HG03103 (cell line): Measurements from ENCODE around the gene CHD1L.
"Not testable (repeated sequence)": the region's sequence is repeated elsewhere in the genome, so short reads cannot be mapped to it uniquely, and the experiment has no call there.

Experiments used
- ATAC-seq: cut with Tn5 transposase; IDR thresholded peaks from one replicate; pipeline ENCODE4 v1.9.1; 2021; ENCODE audit warnings: low read depth; ENCODE audit not compliant: unreplicated experiment

CHD1L gene

DNA sequence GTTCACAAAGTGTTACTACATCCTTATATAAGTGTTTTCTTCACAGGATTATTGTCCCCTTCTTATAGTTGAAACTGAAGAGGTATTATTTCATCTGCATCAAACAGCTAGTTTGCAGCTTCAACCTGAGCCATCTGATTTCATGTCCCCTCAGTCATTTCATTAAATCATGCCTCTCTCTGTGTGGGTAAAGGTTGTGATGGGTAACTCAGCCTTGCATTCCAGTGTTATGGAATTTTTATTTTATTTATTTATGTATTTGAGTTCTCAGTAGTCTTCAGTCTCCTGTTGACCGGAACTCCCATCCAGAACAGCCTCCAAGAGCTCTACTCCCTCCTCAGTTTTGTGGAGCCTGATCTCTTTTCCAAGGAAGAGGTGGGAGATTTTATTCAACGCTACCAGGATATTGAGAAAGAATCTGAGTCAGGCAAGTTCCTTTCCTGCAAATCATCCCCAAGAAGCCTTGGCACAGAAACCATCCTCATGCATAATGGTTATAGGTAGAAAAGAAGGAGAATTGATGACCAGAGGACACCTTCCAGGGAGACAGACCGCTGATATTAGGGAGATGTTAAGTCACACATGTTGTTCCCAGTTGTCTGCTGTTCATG, 21.8 kb downstream of the CHD1L start:
- no peak for ATAC-seq

DNA sequence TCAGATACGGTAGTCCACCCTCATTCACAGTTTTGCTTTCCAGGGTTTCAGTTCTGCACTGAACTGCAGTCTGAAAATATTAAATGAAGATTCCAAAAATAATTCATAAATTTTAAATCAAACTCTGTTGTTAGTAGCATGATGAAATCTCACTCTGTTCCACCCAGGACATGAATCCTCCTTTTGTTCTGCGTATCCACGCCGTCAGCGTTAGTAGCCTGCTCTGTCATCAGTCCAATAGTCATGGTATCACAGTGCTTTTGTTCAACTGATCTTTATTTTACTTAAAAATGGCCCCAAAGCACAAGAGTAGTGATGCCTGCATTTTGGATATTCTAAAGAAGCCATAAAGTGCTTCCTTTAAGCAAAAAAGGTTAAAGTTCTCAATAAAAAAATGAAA, 23.9 kb downstream of the CHD1L start:
- ATAC-seq = no peak

DNA sequence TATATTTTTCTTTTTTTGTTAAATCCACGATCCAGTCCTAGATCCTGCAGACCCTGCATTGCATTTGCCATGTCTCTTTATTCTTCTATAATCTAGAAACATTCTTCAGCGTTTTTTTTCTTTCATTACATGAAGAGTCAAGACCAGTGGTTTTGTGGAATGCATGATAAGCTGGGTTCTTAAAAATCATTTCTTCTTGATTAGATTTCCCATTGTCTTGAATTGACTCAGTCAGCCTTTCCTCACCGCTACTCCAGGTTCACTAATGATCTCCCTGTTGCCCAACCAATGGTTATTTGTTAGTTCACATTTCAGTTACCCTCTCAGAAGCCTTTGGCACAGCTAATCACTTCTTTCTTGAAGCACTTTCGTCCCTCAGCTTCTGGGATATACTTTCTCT, 25.2 kb downstream of the CHD1L start:
- ATAC-seq = no peak

DNA sequence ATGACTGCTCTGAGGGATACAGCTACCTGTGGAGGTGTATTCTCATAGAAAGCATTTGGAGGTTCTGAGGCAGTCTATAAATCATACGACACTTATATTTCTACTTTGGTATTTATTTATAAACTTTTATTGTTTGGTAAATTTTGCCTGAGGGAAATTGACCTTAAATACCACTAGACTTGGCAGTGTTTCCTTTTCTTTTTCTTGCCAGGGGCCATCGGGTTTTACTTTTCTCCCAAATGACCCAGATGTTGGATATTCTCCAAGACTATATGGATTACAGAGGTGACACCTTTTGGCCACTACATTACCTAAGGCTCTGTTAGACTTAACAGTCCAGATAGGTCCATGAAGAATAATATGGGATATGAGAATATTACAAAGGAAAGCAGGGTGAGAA, 28.2 kb downstream of the CHD1L start:
- no peak for ATAC-seq

DNA sequence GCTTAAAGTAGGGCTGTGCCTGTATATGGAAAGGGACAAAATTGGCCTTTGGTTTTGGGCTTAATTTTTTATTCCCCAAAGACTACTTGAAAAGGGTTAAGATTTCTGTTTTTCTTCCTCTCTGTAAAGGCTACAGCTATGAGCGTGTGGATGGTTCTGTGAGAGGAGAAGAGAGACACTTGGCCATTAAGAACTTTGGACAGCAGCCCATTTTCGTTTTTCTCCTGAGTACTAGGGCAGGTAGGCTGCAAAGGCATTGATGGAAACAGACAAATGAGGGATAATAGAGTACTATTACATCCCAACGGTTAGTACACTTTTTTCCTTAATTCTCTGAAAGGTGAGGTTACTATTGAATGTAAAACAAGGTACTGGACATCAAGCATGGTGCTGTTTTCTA, 29.6 kb downstream of the CHD1L start:
- ATAC-seq = no peak

DNA sequence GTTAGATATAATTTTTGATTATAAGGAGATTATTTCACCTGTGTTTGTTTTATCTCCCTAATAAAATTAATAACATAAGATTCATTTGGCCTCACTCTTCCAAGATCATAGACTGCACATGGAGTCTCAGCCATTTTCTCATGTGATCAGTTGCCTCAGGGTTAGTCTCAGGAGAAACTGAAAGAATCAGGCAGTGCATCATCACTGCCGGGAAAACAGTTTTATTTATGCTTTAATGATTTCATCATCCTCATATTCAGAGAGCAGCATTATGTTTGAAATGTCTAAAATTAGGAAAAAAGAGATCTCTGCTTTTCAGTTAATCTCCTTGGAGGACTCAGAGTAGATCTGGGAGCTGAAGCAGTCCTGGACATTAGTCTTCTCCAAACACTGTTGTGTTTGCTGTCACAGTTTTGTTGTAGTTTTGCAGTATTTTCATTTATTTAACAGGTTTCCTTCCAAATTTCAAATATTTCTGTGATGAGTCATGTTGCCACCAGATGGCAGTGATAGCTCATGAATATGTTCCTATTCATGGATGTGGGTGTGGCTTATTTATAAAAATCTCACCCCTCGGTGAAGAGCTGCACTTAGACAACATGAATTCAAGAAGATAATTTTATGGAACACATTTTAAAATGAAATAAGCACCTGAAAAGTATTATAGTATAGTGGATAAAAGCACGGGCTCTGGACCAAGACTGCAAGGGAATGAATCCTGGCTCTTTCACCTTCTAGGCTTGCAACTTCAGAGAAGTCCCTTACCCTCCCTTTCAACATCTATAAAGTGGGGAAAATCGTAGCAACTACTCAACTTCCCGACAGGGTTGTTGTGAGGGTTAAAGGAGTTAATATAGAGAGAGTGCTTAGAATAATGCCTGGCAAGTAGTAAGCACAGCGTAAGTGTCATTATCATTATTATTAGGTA, 31.2 kb downstream of the CHD1L start:
- no peak for ATAC-seq

DNA sequence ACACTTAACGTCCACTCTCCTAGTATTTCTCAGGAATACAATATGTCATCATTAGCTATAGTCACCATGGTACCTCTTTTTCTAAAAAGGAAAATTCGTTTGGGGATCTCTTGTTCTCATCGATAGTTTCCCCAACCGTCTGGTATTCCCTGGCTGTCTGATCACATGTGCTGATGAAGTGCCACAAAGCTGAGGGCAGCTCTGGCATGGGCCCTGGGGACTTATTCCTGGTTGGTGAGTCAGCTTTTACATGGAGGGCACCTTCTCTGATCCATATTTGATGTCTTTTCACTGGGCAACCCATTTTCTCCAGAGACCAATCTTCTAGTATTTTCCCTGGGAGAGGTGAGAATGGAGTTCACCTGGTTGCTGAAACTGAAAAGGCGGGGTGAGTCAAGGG, 39.5 kb downstream of the CHD1L start:
- ATAC-seq = no peak

DNA sequence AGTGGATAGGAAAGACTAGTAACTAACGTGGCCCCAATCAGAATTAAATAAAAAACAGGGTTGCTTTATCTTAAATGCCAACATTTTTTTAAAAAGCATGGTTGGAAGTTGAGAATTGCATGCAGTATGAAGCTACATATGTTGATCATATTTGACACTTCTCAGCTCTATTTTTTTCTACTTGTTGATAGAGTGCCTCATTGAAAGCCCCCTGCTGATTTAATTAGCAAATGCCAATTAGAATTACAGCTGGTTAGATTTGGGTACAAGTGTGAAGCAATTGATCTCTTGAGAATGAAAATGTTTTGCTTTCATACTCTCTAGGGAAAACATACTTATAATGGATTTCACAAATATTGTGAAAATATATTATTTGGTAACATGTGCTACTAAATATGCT, 40.5 kb downstream of the CHD1L start:
- ATAC-seq = no peak

DNA sequence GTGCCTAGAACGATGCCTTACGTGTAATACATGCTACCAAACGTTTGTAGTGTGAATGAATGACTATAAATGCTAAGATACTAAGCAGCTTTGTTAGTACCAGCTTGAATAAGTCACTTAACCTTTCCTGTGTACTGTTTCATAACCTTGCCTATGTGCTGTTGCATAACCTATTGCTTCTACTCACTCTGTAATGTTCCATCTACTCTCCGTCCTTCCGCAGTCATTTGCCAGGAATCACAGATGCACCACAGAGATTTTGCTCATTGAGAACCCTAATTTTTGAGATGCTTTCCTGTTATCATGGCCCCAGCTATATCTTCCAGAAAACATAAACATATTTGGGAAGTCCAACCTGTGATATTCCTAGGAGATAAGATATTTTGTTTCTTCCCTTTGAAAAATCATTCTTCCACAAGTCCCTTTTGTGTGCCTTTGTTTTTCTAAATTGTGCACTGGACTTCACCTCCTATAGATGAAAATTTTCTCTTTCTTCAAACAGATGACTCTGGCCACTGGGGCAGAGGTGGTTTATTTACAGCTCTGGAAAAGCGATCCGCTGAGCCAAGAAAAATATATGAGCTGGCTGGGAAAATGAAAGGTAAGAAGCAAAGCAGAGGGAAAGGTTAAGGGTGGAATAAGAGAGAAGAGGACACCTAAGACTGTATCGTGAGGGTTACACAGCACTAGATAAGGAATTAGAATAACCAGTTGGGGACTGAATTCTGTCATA, 44.8 kb downstream of the CHD1L start:
- no peak for ATAC-seq

DNA sequence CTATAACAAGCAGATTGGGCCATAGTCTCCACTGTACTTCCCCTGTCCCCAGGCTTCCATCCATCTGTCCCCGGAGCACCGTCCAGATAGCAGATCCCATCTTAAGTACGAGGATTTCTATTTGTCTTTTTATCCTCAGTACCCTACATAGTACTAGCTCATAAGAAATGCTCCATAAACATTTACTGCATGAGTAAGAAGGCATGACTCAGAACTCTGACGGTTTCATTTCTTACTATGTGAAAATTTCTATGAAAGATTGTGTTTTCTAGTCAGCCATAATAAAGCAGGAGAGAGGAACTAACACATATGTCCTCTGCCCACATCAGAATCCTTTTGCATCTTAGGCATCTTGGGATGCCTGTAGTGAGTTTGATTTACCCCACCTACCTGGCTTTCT, 49.5 kb downstream of the CHD1L start:
- ATAC-seq = no peak

DNA sequence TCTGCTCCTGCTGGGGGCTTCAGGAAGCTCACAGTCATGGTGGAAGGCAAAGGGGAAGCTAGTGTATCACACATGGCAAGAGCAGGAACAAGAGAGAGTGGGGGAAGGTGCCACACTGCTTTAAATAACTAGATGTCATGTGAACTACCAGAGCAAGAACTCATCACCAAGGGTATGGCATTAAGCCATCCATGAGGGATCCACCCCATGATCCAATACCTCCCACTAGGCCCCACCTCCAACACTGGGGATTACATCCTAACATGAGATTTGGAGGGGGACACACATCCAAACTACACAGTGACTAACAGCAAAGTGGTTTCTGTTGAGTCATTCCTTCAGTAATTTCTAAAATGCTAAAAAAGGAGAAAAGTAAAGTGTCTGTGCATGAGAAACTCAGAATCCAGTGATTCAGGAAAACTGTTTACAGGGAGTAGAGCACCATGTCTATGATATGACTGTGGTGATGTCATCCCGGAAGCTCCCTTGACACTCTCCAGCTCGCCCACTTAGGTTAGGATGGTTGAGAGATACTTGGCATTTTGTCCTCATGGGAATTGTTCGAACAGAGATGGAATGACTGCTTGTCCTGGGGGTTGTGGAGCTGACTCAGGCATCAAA, 50.3 kb downstream of the CHD1L start:
- ATAC-seq = no peak

DNA sequence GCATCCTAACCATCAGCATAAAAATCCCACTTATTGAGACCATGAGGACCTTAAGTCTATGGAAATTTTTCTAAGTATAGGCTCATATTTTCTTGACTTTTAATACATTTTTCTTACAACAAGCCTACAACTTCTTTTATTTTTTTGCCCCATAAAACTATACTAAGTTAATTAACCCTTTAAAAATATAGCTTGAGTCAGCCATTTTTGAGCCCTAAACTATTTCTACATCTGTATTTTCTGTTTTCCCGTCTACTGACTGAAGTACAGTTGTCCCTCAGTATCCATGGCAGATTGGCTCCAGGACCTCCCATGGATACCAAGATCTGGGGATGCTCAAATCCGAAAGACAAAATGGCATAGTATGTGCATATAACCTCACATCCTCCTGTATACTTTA, 55.0 kb downstream of the CHD1L start:
- no peak for ATAC-seq

DNA sequence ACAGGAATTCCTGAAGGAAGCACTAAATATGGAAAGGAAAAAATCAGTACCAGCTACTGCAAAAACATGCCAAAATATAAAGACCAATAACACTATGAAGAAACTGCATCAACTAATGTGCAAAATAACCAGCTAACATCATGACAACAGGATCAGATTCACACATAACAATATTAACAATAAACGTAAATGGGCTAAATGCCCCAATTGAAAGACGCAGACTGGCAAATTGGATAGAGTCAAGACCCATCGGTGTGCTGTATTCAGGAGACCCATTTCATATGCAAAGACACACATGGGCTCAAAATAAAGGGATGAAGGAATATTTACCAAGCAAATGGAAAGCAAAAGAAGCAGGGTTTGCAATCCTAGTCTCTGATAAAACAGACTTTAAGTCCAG, 63.3 kb downstream of the CHD1L start:
- not testable (repeated sequence) for ATAC-seq

DNA sequence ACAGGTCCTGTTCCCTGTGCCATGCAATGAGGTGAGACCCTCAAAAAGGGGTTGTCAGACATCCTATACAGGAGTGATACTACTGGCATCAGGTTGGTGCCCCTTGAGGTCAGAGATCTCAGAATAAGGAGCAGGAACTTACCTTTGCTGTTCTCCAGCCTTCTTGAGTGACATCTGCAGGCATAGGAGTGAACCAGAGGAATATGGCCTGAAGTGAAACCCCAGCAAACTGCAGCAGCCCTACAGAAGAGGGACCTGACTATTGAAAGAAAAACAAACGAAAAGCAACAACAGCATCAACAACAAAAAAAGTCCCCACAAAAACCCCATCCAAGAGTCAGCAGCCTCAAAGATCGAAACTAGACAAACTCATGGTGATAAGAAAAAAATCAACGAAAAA, 74.5 kb downstream of the CHD1L start:
- ATAC-seq = no peak

DNA sequence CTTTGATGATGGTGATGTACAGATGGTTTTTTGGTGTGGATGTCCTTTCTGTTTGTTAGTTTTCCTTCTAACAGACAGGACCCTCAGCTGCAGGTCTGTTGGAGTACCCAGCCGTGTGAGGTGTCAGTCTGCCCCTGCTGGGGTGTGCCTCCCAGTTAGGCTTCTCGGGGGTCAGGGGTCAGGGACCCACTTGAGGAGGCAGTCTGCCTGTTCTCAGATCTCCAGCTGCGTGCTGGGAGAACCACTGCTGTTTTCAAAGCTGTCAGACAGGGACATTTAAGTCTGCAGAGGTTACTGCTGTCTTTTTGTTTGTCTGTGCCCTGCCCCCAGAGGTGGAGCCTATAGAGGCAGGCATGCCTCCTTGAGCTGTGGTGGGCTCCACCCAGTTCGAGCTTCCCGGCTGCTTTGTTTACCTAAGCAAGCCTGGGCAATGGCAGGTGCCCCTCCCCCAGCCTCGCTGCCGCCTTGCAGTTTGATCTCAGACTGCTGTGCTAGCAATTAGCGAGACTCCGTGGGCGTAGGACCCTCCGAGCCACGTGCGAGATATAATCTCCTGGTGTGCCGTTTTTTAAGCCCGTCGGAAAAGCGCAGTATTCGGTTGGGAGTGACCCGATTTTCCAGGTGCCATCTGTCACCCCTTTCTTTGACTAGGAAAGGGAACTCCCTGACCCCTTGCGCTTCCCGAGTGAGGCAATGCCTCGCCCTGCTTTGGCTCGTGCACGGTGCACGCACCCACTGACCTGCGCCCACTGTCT, 84.6 kb downstream of the CHD1L start:
- not testable (repeated sequence) for ATAC-seq

DNA sequence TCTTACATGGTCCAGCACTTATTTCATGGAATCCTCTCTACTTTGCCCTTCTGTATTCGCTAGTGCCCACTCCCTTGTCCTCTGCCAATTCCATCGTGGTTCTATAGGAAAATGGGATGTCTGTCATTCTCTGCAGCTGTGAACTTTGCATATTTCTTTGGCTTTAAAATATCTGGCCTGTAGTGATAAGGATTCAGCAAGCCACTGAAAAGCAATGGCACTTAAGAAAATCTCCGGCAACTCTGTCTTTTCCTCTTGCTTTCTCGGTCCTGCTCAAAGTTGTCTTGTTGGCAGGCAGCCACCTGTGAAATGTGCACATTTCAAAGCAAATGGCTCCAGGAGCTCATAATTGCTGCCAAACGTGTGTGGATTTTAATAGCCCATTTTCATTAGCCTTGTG, 91.8 kb downstream of the CHD1L start:
- ATAC-seq = no peak

DNA sequence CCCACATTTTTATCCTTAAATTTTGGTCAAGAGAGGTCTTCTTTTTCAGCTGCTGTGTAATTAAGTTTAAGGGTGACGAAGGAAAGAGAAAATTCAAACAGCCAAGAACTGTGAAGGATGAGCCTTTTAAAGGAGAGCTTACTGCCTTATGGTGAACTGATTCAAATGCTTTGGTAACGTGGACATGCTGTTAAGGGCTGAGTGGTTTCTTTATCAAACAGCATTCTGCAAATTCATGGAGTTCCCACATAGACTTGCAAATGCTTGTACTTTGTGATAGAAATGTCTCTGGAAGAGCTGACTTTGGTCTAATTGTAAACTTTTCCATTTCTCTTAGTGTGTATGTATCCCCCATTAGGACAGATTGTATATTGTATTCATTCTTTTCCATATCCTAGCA, 93.8 kb downstream of the CHD1L start:
- ATAC-seq = no peak

DNA sequence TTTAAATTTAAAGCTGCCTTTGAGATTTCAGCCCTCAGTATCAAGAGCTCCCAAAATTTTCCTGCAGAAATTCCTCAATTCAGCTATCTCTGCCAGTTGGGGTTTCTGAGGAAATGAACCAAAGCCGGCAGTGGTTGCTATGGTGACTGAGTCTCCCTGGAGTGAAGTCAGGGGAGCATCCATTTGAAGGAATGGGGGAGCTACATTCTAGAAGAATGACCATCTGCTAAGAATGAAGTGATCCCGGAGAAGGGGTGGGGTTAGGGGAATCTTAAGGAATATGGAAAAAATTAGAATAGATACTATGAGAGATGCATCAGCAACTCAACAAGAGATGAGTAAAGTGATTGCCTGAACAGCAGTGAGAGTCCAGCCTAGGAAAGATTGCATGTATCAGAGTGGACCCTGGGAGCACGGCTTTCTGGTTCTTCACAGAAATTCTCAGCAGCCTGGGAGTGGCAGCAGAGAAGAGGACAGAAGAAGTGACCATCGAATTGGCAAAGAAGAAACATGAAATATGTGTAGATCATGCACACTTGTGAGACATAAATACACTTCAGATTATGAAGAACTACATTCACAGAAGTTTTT, 94.7 kb downstream of the CHD1L start:
- no peak for ATAC-seq

DNA sequence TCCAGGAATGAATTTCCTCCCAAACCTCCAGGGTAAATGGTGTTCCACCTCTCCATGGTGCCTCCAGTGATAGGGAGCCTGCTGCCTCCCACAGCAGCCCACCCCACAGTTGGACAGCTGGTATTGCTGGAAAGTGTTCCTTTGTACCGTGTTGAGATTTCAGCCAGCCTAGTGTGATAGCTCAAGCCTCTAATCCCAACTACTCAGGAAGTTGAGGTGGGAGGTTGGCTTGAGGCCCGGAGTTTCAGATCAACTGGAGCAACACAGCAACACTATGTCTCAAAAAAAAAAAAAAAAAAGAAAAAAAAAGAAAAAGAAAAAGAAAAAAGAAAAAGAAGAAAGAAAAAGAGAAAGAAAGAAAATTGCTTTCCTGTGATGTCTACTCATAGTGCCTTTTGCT, 96.1 kb downstream of the CHD1L start:
- no peak for ATAC-seq

DNA sequence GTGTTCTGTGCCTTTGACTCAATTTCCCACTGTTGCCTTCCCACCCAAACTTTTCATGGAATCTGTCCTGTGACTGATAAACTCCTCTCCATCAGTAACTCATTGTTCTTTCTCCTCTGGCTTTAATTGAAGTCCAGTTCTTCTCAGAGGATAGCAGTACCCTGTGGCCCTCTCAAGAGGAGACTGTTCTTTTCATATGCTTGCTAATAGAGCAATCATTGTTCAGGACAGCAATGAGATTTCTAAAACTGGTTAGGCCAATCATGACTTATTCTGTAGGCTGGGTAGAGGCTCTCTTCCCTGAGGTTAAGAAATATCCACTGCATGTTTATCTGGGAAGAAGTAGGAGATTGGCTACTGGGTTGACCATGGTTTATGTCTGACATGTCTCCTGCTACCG, 98.8 kb downstream of the CHD1L start:
- no peak for ATAC-seq
